ENCODE results near the gene PPCDC. TPM values are rescaled to one million over a fixed set of nuclear protein-coding genes. Genes with fewer than 3 reads are reported as not detected.

The PPCDC gene
- total and polyA plus RNA-seq, 4 donors, result 7.4 to 9.3 (median 8.4) TPM

DNA sequence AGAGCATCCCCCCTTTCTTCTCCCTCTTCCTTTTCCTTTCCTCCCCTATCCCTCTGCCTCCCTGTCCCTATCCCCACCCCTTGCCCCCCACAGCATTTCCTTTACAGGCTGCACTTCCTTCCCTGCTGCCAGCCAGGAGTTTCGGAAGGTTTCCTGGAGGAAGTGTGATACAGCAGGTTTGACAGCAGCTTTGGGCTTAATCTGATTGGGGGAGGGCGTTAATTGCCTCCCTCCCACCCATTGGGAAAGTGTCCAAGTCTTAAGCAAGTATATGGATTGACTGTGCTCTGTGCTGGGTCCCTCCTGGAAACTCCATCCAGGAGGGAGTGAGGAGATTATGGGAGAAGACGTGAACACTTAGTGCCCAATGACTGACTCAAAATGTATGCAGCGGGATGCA lies 26.2 kb upstream of the PPCDC start:
- Histone ChIP-seq H3K4me1 (ENCODE audit: control insufficient read depth in 4 of 4, insufficient read depth in 4 of 4, low read length in 3 of 4) (peaks cover 4 to 6% (median 6%) of the 10 kb centered on the region in 4 donors), H3K27me3 (ENCODE audit: control insufficient read depth in 4 of 4, insufficient read depth in 4 of 4, low read length in 3 of 4) (no peaks in the 10 kb centered on the region), H3K36me3 (ENCODE audit: control insufficient read depth in 4 of 4, insufficient read depth in 3 of 4, low read depth in 1 of 4, low read length in 3 of 4) (no peaks in the 10 kb centered on the region), H3K9ac (ENCODE audit: low read depth in 1 of 2, low read length in 2 of 2) (no peak overlapping the region), H3K4me3 (ENCODE audit: low read depth in 1 of 3, low read length in 3 of 3) (no peak overlapping the region), H3K9me3 (ENCODE audit: control insufficient read depth in 4 of 4, low read length in 3 of 4) (no peaks in the 10 kb centered on the region), H3K27ac (ENCODE audit: low read depth in 1 of 2, low read length in 2 of 2) (no peak overlapping the region)
- 65% methylated on average over 4 of the region's 4 CpGs for WGBS
- DNase-seq (ENCODE audit: low spot score), result no peak
- TF ChIP-seq RXRA (IDR thresholded peaks at IDR 0.05), result no peak
- no peak for TF ChIP-seq TAF1 (conservative IDR thresholded peaks at IDR 0.05)
- TF ChIP-seq, protein P1, sequence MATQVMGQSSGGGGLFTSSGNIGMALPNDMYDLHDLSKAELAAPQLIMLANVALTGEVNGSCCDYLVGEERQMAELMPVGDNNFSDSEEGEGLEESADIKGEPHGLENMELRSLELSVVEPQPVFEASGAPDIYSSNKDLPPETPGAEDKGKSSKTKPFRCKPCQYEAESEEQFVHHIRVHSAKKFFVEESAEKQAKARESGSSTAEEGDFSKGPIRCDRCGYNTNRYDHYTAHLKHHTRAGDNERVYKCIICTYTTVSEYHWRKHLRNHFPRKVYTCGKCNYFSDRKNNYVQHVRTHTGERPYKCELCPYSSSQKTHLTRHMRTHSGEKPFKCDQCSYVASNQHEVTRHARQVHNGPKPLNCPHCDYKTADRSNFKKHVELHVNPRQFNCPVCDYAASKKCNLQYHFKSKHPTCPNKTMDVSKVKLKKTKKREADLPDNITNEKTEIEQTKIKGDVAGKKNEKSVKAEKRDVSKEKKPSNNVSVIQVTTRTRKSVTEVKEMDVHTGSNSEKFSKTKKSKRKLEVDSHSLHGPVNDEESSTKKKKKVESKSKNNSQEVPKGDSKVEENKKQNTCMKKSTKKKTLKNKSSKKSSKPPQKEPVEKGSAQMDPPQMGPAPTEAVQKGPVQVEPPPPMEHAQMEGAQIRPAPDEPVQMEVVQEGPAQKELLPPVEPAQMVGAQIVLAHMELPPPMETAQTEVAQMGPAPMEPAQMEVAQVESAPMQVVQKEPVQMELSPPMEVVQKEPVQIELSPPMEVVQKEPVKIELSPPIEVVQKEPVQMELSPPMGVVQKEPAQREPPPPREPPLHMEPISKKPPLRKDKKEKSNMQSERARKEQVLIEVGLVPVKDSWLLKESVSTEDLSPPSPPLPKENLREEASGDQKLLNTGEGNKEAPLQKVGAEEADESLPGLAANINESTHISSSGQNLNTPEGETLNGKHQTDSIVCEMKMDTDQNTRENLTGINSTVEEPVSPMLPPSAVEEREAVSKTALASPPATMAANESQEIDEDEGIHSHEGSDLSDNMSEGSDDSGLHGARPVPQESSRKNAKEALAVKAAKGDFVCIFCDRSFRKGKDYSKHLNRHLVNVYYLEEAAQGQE (IDR thresholded peaks at IDR 0.05), result no peak
- peak in 1 of 2 donors; percentile 15 for TF ChIP-seq EGR1 (IDR thresholded peaks at IDR 0.05; ENCODE audit: low read depth in 2 of 2)
- TF ChIP-seq SP1 (IDR thresholded peaks at IDR 0.05), result no peak
- no peak for TF ChIP-seq FOXA2 (IDR thresholded peaks at IDR 0.05)
- TF ChIP-seq, protein P2, sequence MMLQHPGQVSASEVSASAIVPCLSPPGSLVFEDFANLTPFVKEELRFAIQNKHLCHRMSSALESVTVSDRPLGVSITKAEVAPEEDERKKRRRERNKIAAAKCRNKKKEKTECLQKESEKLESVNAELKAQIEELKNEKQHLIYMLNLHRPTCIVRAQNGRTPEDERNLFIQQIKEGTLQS (IDR thresholded peaks at IDR 0.05), result no peak
- TF ChIP-seq, protein P3, sequence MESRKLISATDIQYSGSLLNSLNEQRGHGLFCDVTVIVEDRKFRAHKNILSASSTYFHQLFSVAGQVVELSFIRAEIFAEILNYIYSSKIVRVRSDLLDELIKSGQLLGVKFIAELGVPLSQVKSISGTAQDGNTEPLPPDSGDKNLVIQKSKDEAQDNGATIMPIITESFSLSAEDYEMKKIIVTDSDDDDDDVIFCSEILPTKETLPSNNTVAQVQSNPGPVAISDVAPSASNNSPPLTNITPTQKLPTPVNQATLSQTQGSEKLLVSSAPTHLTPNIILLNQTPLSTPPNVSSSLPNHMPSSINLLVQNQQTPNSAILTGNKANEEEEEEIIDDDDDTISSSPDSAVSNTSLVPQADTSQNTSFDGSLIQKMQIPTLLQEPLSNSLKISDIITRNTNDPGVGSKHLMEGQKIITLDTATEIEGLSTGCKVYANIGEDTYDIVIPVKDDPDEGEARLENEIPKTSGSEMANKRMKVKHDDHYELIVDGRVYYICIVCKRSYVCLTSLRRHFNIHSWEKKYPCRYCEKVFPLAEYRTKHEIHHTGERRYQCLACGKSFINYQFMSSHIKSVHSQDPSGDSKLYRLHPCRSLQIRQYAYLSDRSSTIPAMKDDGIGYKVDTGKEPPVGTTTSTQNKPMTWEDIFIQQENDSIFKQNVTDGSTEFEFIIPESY (IDR thresholded peaks at IDR 0.05), result no peak
- TF ChIP-seq RAD21 (IDR thresholded peaks at IDR 0.05), result no peak
- no peak for TF ChIP-seq GABPA (IDR thresholded peaks at IDR 0.05 in 1 of 2, conservative IDR thresholded peaks at IDR 0.05 in 1 of 2)
- TF ChIP-seq, protein P4, sequence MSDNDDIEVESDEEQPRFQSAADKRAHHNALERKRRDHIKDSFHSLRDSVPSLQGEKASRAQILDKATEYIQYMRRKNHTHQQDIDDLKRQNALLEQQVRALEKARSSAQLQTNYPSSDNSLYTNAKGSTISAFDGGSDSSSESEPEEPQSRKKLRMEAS (IDR thresholded peaks at IDR 0.05), result no peak
- TF ChIP-seq HNF4G (IDR thresholded peaks at IDR 0.05), result no peak
- TF ChIP-seq FOXA1 (IDR thresholded peaks at IDR 0.05), result no peak
- no peak for TF ChIP-seq YY1 (IDR thresholded peaks at IDR 0.05)
- peak; percentile 12 for TF ChIP-seq NR2F2 (IDR thresholded peaks at IDR 0.05)
- TF ChIP-seq, protein P5, sequence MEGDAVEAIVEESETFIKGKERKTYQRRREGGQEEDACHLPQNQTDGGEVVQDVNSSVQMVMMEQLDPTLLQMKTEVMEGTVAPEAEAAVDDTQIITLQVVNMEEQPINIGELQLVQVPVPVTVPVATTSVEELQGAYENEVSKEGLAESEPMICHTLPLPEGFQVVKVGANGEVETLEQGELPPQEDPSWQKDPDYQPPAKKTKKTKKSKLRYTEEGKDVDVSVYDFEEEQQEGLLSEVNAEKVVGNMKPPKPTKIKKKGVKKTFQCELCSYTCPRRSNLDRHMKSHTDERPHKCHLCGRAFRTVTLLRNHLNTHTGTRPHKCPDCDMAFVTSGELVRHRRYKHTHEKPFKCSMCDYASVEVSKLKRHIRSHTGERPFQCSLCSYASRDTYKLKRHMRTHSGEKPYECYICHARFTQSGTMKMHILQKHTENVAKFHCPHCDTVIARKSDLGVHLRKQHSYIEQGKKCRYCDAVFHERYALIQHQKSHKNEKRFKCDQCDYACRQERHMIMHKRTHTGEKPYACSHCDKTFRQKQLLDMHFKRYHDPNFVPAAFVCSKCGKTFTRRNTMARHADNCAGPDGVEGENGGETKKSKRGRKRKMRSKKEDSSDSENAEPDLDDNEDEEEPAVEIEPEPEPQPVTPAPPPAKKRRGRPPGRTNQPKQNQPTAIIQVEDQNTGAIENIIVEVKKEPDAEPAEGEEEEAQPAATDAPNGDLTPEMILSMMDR (IDR thresholded peaks at IDR 0.05; ENCODE audit: low read depth, low read length, missing input control), result no peak
- no peak for TF ChIP-seq JUND (IDR thresholded peaks at IDR 0.05)
